Tibial artery (tissue), 4 donors: ENCODE results near the gene UBE4B.
"Not testable (repeated sequence)": the region's sequence is repeated elsewhere in the genome, so short reads cannot be mapped to it uniquely, and the experiment has no call there.

ENCODE experiments used
- DNase-seq, 2 donors: peaks; one replicate each; pipeline ENCODE4 v3.0.0-alpha.2; 2019
- H3K27ac ChIP-seq, 2 donors: fragments of 200-600 bp; sonication (generic) in 1 of 2; 1 replicate in 1 of 2; 2 replicates in 1 of 2; pipeline ENCODE4 v1.5.1; 2018 to 2019; ENCODE audit warnings: mild to moderate bottlenecking in 1 of 2
- H3K27me3 ChIP-seq, 2 donors: fragments of 200-600 bp; sonication (generic) in 1 of 2; one replicate each; pipeline versions ENCODE4 v1.5.1 to v1.6.0; 2016 to 2019
- H3K36me3 ChIP-seq, 3 donors: fragments of 200-600 bp; sonication (generic) in 2 of 3; one replicate each; pipeline ENCODE4 v1.5.1; 2016 to 2019; ENCODE audit warnings: mild to moderate bottlenecking in 2 of 3
- H3K4me1 ChIP-seq, 4 donors: fragments of 200-600 bp; sonication (generic) in 2 of 4; 1 replicate in 3 of 4; 2 replicates in 1 of 4; pipeline ENCODE4 v1.5.1; 2016 to 2019
- H3K4me3 ChIP-seq, 2 donors: fragments of 200-600 bp; sonication (generic) in 1 of 2; 1 replicate in 1 of 2; 2 replicates in 1 of 2; pipeline ENCODE4 v1.5.1; 2018 to 2019; ENCODE audit warnings: mild to moderate bottlenecking in 2 of 2
- H3K9me3 ChIP-seq, 3 donors: fragments of 200-600 bp; sonication (generic) in 1 of 3; one replicate each; pipeline ENCODE4 v1.5.1; 2016 to 2019
- intact Hi-C: fragments of 100-400 bp; cut with DNase I; formaldehyde crosslinking; loops from one replicate; pipeline ENCODE4 v1.15.0; 2023; ENCODE audit warnings: low total_unique reads
- TF ChIP-seq, protein P1 (sequence below), 2 experiments: fragments of 200-600 bp in 1 of 2; fragments of 450-650 bp in 1 of 2; IDR thresholded peaks; one replicate each; pipeline ENCODE4 v1.5.1; 2017 to 2019; ENCODE audit warnings: antibody characterized with exemption in 2 of 2, mild to moderate bottlenecking in 1 of 2, moderate library complexity in 1 of 2

The UBE4B gene

DNA sequence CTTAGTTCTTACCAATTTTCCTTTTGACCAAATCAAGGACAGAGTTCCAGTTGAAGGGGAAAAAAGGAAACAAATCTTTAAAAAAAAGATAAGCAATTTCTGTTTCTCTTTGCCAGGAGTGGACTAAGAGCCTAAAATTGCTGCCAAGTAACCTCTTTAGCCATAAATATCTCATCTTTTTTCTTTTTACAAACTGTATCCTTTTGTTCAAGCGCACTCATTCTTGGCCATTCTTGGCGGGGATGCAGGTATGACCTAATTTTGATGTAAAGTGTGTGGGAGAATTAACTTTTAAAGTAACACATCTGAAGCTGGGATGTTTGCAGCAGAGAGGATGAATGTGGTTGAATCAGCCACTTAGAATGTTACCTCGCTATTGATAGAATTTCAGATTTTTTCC, 164.2 kb downstream of the UBE4B start:
- TF ChIP-seq, protein P1, sequence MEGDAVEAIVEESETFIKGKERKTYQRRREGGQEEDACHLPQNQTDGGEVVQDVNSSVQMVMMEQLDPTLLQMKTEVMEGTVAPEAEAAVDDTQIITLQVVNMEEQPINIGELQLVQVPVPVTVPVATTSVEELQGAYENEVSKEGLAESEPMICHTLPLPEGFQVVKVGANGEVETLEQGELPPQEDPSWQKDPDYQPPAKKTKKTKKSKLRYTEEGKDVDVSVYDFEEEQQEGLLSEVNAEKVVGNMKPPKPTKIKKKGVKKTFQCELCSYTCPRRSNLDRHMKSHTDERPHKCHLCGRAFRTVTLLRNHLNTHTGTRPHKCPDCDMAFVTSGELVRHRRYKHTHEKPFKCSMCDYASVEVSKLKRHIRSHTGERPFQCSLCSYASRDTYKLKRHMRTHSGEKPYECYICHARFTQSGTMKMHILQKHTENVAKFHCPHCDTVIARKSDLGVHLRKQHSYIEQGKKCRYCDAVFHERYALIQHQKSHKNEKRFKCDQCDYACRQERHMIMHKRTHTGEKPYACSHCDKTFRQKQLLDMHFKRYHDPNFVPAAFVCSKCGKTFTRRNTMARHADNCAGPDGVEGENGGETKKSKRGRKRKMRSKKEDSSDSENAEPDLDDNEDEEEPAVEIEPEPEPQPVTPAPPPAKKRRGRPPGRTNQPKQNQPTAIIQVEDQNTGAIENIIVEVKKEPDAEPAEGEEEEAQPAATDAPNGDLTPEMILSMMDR (IDR thresholded peaks at IDR 0.05) = no peak
- Histone ChIP-seq H3K36me3 (no peaks in the 10 kb centered on the region), H3K27me3 (peaks cover 0 to 9% of the 10 kb centered on the region in 2 donors), H3K27ac (no peak overlapping the region), H3K4me3 (no peak overlapping the region), H3K9me3 (no peaks in the 10 kb centered on the region), H3K4me1 (peaks cover 0 to 3% (median 0%) of the 10 kb centered on the region in 4 donors)
- no peak for DNase-seq
- intact Hi-C loops = no loop called here

DNA sequence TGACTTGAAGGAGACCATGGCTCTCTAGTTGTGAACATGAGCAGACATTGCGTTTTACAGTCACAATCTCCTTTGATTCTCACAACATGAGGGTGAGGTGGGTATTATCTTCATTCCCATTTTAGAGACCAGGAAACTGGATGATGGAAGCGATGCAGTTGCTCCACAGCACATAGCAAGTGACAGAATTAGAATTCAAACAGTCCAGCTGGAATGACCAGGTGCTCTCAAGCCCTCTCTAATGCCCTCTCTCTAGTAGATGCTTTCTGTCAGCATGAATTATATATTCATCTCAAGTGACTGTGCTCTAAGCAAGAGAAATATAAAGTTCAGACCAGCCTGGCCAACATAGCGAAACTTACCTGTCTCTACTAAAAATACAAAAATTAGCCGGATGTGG, 167.9 kb downstream of the UBE4B start:
- DNase-seq = no peak

DNA sequence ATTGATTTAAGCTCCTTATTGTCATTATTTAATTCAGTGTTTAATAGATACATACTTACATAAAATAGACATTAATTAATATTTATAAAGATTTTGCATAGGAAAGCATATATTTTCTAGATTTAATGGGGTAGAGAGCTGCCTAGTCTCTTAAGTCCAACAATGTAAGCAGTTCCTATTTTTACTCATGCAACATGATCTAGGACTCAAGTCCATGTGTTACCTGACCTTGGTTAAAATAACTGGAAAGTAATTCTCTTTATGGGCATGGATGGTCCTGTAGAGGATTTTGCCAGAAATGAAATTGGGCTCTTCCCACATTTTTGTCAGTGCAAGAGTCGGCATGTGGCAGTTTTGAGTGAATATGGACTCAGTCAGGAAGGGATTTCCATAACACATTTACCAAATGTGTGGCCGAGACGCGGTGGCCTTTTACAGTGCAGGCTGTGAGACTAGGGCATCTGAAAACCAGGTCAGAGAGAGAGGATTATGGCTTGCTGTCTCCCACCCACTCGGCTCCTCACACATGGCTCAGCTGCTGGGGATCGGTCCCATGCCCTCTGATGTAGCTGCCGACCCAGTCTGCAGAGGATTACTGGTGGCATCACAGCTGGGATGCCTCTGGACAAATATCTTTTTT, 171.4 kb downstream of the UBE4B start:
- H3K9me3 ChIP-seq = no peaks in the 10 kb centered on the region
- no peaks in the 10 kb centered on the region for H3K4me1 ChIP-seq
- TF ChIP-seq, protein P1 (IDR thresholded peaks at IDR 0.05) = no peak
- no peak overlapping the region for H3K27ac ChIP-seq
- H3K36me3 ChIP-seq = no peaks in the 10 kb centered on the region
- intact Hi-C loops = loop anchor here (10.0 kb wide), 1 partner anchor 141 kb away; no protein-coding TSS in a partner anchor
- H3K27me3 ChIP-seq = peaks cover 0 to 7% of the 10 kb centered on the region in 2 donors
- H3K4me3 ChIP-seq = no peak overlapping the region
- DNase-seq = peak in 1 of 2 donors; percentile 39

More for the DNA sequence above, 167.9 kb downstream of the UBE4B start:
- no peak overlapping the region for H3K4me3 ChIP-seq
- H3K9me3 ChIP-seq = no peaks in the 10 kb centered on the region
- peaks cover 0 to 9% of the 10 kb centered on the region in 2 donors for H3K27me3 ChIP-seq
- H3K27ac ChIP-seq = no peak overlapping the region
- intact Hi-C loops = loop anchor here (10.0 kb wide), 1 partner anchor 144 kb away; no protein-coding TSS in a partner anchor
- TF ChIP-seq, protein P1 (IDR thresholded peaks at IDR 0.05) = no peak
- H3K36me3 ChIP-seq = no peaks in the 10 kb centered on the region
- no peaks in the 10 kb centered on the region for H3K4me1 ChIP-seq

DNA sequence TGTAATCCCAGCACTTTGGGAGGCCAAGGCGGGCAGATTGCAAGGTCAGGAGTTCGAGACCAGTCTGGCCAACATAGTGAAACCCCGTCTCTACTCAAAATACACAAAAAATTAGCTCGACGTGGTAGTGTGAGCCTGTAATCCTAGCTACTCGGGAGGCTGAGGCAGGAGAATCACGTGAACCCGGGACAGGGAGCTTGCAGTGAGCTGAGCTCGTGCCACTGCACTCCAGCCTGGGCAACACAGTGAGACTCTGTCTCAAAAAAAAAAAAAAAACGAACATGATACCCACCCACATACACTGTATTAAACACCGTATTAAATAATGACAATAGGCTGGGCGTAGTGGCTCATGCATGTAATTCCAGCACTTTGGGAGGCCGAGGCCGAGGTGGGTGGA, 172.4 kb downstream of the UBE4B start:
- not testable (repeated sequence) for H3K27me3 ChIP-seq, H3K4me3 ChIP-seq, H3K27ac ChIP-seq, H3K9me3 ChIP-seq, H3K36me3 ChIP-seq, H3K4me1 ChIP-seq
- peak in 1 of 2 donors; percentile 25 for DNase-seq
- intact Hi-C loops = loop anchor here (10.0 kb wide), 1 partner anchor 140 kb away; no protein-coding TSS in a partner anchor

DNA sequence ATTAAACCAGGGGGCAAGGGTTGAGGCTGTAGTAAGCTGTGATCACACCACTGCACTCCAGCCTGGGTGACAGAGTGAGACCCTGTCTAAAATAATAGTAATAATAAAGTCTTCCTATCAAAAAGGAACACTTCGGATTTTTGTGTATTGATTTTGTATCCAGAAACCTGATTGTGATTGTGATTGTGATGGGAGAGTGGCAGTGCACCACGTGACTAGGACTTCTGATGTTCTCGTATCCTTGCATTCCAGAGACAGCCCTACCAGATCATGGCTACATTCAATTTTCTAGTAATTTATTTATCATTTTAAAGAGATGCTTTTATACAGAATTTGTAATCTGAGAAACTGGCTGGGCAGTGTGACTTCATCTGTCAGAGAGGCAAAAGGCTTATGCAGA, 175.1 kb downstream of the UBE4B start:
- no peaks in the 10 kb centered on the region for H3K9me3 ChIP-seq
- intact Hi-C loops = loop anchor here (10.0 kb wide), 1 partner anchor 137 kb away; no protein-coding TSS in a partner anchor
- DNase-seq = no peak
- H3K4me3 ChIP-seq = no peak overlapping the region
- TF ChIP-seq, protein P1 (IDR thresholded peaks at IDR 0.05) = no peak
- H3K4me1 ChIP-seq = peaks cover 0 to 13% (median 9%) of the 10 kb centered on the region in 4 donors
- H3K27ac ChIP-seq = no peak overlapping the region
- no peaks in the 10 kb centered on the region for H3K36me3 ChIP-seq
- H3K27me3 ChIP-seq = no peaks in the 10 kb centered on the region

DNA sequence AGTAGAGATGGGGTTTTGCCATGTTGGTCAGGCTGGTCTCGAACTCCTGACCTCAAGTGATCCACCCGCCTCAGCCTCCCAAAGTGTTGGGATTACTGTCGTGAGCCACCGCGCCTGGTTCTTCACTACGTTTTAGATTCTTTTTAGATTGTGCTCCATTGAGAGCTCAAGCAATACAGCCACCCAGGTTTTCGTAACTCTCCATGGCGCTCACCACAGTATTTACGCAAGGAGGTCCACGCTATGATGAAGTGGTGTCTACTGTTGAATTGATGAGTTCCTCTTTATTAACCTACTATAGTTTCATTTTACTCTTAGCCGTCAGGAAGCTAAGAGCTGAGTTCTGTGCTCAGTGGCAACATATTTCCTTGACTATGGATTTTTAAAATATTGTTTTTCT, 175.8 kb downstream of the UBE4B start:
- H3K4me1 ChIP-seq = peaks cover 0 to 20% (median 16%) of the 10 kb centered on the region in 4 donors
- H3K36me3 ChIP-seq = no peaks in the 10 kb centered on the region
- TF ChIP-seq, protein P1 (IDR thresholded peaks at IDR 0.05) = no peak
- no peak overlapping the region for H3K4me3 ChIP-seq
- H3K27ac ChIP-seq = no peak overlapping the region
- no peaks in the 10 kb centered on the region for H3K27me3 ChIP-seq
- intact Hi-C loops = loop anchor here (10.0 kb wide), 1 partner anchor 136 kb away; no protein-coding TSS in a partner anchor
- H3K9me3 ChIP-seq = no peaks in the 10 kb centered on the region
- peak in 1 of 2 donors; percentile 60 for DNase-seq
